ENCODE measurements around the gene TSPAN4.

TSPAN4 gene

DNA sequence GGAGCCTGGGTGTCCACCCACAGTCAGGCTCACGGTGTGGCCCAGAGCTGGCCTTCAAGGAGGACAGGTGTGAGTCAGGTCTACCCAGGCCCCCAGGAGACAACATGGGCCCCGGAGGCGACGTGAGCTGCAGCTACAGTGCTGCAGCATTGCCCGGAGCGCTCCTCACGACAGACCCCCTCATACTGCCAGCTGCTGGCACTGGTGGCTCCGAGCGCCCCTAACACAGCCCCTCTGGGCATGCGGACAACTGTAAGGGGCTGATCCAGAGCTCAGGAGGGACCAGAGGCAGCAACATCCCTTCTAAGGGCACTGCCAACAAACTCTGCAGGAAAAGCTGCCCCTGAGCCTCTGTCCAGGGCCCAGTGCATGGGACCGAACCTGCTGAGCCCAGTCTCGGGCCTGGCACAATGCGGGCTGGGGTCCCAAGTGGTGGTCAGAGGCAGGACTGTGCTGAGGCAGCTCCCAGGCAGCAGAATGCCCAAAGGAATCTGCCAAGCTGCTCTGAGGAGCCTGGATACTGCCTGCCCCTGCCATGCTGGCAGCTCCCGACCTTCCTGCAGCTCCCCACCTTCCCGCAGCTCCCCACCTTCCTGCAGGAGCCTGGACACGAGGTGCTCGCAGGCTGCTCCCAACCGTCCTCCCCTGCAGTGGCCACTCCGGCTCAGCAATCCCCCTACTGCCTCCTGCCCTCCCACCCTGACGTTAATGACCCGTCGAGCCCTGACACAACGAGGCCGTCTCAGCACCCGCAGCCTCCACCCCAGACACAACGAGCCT, 52.9 kb downstream of the TSPAN4 start:
- TF ChIP-seq, protein P1, sequence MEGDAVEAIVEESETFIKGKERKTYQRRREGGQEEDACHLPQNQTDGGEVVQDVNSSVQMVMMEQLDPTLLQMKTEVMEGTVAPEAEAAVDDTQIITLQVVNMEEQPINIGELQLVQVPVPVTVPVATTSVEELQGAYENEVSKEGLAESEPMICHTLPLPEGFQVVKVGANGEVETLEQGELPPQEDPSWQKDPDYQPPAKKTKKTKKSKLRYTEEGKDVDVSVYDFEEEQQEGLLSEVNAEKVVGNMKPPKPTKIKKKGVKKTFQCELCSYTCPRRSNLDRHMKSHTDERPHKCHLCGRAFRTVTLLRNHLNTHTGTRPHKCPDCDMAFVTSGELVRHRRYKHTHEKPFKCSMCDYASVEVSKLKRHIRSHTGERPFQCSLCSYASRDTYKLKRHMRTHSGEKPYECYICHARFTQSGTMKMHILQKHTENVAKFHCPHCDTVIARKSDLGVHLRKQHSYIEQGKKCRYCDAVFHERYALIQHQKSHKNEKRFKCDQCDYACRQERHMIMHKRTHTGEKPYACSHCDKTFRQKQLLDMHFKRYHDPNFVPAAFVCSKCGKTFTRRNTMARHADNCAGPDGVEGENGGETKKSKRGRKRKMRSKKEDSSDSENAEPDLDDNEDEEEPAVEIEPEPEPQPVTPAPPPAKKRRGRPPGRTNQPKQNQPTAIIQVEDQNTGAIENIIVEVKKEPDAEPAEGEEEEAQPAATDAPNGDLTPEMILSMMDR (IDR thresholded peaks at IDR 0.05; ENCODE audit: low read depth, low read length): no peak
- no peak for DNase-seq (ENCODE audit: low read depth in 2 of 2)
- H3K4me3 ChIP-seq (replicated peaks in 1 of 2; ENCODE audit: low read depth in 2 of 2, low read length in 2 of 2): no peak overlapping the region

DNA sequence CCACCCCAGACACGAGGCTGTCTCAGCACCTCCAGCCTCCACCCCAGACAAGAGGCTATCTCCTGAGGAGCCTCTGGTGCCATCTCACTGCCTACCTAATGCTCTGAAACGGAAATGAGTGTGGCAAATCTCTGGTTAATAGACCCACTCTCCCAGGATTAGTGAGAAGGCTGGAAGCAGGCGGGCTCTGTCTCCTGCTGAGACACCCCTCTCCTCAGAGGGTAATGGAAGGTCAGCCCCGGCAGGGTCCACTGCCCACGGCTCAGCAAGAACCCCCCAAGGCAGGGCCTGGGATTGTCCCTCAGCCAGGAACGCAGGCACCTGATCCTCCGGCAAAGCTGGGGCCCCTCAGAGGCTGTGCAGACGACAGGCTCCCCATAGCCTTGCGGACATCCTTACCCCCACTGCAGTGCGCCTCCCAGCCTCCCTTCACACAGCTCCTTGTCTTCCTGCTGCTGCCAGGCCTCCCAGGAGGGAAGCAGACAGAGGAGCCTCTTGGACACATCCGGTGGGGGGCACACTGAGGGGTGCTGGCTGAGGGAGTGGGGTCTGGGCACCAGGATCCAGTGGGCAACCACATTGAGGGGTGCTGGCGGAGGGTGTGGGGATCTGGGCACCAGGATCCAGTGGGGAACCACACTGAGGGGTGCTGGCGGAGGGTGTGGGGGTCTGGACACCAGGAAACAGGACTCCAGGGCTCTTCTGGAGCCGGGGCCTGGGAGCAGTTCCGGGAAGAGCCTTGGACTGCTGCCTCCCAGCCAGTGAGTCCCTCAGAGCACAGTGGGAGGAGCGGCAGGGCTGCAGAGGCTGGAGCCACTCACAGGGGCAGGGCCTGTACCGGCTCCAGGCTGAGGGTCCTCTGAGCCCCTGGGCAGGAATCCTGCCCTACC, 54.8 kb downstream of the TSPAN4 start:
- TF ChIP-seq, protein P1 (IDR thresholded peaks at IDR 0.05; ENCODE audit: low read depth, low read length): no peak
- no peak overlapping the region for H3K4me3 ChIP-seq (replicated peaks in 1 of 2; ENCODE audit: low read depth in 2 of 2, low read length in 2 of 2)
- no peak for DNase-seq (ENCODE audit: low read depth in 2 of 2)

DNA sequence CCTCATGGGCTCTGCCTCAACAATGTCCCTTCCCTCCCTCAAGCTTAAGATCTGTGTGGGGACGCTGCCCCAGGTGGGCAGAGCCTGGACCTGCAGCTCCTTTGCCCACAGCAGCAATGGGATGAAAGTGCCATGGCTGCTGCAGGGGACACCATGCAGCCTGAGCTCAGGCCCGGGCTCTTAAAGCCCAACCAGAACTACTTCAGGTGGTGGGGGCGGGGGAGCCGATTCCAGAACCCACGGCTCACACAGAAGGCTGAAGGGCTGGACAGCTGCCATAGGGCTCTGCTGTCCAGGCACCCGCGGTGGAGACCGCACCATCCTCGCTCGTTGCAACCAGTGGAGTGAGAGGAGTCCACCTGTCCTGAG, 55.5 kb downstream of the TSPAN4 start:
- no peak overlapping the region for H3K4me3 ChIP-seq (replicated peaks in 1 of 2; ENCODE audit: low read depth in 2 of 2, low read length in 2 of 2)
- TF ChIP-seq, protein P1 (IDR thresholded peaks at IDR 0.05; ENCODE audit: low read depth, low read length): peak; percentile 37
- peak; percentile 13 to 51 for DNase-seq (ENCODE audit: low read depth in 2 of 2)

DNA sequence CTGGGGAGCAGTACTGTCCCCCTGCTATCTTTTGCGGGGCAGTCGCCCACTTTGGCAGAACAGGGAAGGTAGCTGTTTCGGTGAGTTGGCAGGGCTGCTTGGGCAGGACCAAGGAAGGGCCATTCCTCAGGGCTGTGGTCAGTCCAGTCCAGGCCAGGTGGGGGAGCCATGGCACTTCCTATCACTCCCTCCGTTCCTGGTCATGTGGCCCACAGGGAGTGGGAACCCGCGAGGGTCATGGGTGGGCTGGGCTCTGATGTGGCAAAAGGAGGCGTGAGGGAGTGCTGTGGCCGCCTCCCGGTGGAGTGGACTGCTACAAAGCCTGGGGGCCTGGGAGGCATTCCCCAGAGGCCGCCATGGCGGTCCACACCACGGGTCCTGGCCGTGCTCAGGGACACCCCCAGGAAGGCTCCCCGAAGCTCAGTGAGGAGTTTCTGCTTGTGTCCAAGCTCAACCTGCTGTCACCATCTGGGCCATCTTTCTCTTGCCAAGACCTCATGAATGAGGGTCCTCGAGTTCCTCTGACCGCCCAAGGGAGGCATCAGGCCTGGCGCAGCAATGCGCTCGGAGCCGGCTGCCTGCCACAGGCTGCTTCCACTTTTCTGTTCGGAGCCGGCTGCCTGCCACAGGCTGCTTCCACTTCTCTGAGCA, 56.0 kb downstream of the TSPAN4 start:
- peak; percentile 11 to 33 for DNase-seq (ENCODE audit: low read depth in 2 of 2)
- H3K4me3 ChIP-seq (replicated peaks in 1 of 2; ENCODE audit: low read depth in 2 of 2, low read length in 2 of 2): no peak overlapping the region
- TF ChIP-seq, protein P1 (IDR thresholded peaks at IDR 0.05; ENCODE audit: low read depth, low read length): peak; percentile 9

DNA sequence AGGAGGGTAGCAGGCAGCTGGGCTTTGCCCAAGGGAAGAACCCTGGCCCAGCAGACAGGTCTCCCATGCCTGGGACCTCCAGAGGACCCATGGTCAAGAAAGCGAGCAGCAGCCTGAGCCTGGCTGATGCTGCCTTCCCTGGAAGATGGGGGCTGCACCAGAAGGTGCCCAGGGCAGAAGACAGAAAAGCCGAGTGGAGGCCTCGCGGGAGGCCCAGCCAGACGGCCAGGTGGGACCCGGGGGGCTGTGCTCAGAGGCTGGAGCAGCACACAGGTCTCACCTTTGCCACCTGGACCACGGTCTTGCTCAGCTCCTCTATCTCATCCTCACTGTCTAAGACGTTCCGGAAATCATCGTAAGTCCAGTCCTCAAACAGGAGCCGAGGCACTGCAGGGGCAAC, 57.1 kb downstream of the TSPAN4 start:
- DNase-seq (ENCODE audit: low read depth in 2 of 2): no peak
- no peak overlapping the region for H3K4me3 ChIP-seq (replicated peaks in 1 of 2; ENCODE audit: low read depth in 2 of 2, low read length in 2 of 2)
- TF ChIP-seq, protein P1 (IDR thresholded peaks at IDR 0.05; ENCODE audit: low read depth, low read length): no peak

DNA sequence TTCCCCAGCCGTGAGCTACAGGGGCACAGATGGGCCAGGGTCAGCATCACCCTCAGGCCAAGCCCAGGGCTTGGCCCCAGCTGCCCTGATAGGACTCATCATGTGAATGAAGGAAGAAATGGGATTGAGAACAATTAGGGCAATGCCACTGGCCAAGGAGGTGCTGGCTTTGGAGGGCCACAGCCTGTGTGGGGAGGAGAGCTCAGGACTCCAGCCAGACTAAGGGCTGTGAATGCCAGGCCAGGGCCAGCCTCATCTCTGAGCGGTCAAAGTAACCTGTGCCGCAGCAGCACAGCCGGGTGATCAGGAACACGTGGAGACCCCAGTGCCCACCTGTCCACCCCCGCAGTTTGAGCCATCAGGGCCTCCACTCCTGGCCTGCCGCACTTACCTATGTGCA, 57.9 kb downstream of the TSPAN4 start:
- TF ChIP-seq, protein P1 (IDR thresholded peaks at IDR 0.05; ENCODE audit: low read depth, low read length): no peak
- no peak overlapping the region for H3K4me3 ChIP-seq (replicated peaks in 1 of 2; ENCODE audit: low read depth in 2 of 2, low read length in 2 of 2)
- DNase-seq (ENCODE audit: low read depth in 2 of 2): no peak
